Glutamatergic neuron (in vitro differentiated cells): Measurements from ENCODE around the gene GNG7. TPM values are rescaled to one million over a fixed set of nuclear protein-coding genes. Genes with fewer than 3 reads are reported as not detected.

Source experiments
- DNase-seq: peaks from one replicate; pipeline ENCODE4 v3.0.0; 2022
- H3K27ac Mint-ChIP-seq: one replicate; pipeline ENCODE4 v1.8.0; 2020; ENCODE audit warnings: mild to moderate bottlenecking, mixed read lengths, inconsistent platforms; ENCODE audit not compliant: unreplicated experiment
- H3K27me3 Mint-ChIP-seq: one replicate; pipeline ENCODE4 v1.8.0; 2020; ENCODE audit warnings: mild to moderate bottlenecking, moderate library complexity, mixed read lengths, inconsistent platforms; ENCODE audit not compliant: unreplicated experiment
- H3K36me3 Mint-ChIP-seq: one replicate; pipeline ENCODE4 v1.8.0; 2020; ENCODE audit warnings: mild to moderate bottlenecking, mixed read lengths, inconsistent platforms; ENCODE audit not compliant: unreplicated experiment
- H3K4me1 Mint-ChIP-seq: one replicate; pipeline ENCODE4 v1.8.0; 2020; ENCODE audit warnings: mild to moderate bottlenecking, low read depth, mixed read lengths, inconsistent platforms; ENCODE audit not compliant: unreplicated experiment
- H3K4me3 Mint-ChIP-seq: one replicate; pipeline ENCODE4 v1.8.0; 2020; ENCODE audit warnings: mild to moderate bottlenecking, mixed read lengths, inconsistent platforms; ENCODE audit not compliant: unreplicated experiment
- H3K9me3 Mint-ChIP-seq: one replicate; pipeline ENCODE4 v1.8.0; 2020; ENCODE audit warnings: mild to moderate bottlenecking, moderate library complexity, mixed read lengths, inconsistent platforms; ENCODE audit not compliant: unreplicated experiment
- CTCF ChIP-seq: fragments of 200-600 bp; sonication (generic); IDR thresholded peaks from one replicate; pipeline ENCODE4 v1.5.0; 2021; ENCODE audit not compliant: partially characterized antibody, unreplicated experiment
- total RNA-seq: library from RNA; stranded (reverse); fragmentation: NEBNext Ultra II Directional; extraction: Animal tissue kit (Norgen Biotek cat#: 25700); gene quantifications from one replicate; pipeline ENCODE4 v1.2.1, GENCODE V29; 2021; ENCODE audit not compliant: unreplicated experiment

Gene GNG7
- total RNA-seq, 1 donor from 2014 or later: 8.0 TPM

- Mint-ChIP-seq H3K36me3 (no peaks in the 10 kb centered on the region), H3K27ac (no peak overlapping the region), H3K9me3 (peaks cover 3% of the 10 kb centered on the region), H3K4me1 (no peaks in the 10 kb centered on the region), H3K27me3 (peaks cover 2% of the 10 kb centered on the region), H3K4me3 (no peak overlapping the region)
- TF ChIP-seq CTCF: peak; percentile 82
- peak; percentile 76 for DNase-seq
Observed at GRCh38 chr19:2636897-2637683, 65.4 kb downstream of the GNG7 start.

GRCh38 chr19:2636141-2636896, 66.2 kb downstream of the GNG7 start:
- H3K27me3 Mint-ChIP-seq: peaks cover 4% of the 10 kb centered on the region
- H3K4me3 Mint-ChIP-seq: no peak overlapping the region
- H3K9me3 Mint-ChIP-seq: peaks cover 3% of the 10 kb centered on the region
- no peaks in the 10 kb centered on the region for H3K4me1 Mint-ChIP-seq
- no peak for TF ChIP-seq CTCF
- no peak for DNase-seq
- H3K36me3 Mint-ChIP-seq: no peaks in the 10 kb centered on the region
- no peak overlapping the region for H3K27ac Mint-ChIP-seq

GRCh38 chr19:2634960-2635359, 67.5 kb downstream of the GNG7 start:
- Mint-ChIP-seq H3K9me3 (peaks cover 3% of the 10 kb centered on the region), H3K4me3 (no peak overlapping the region), H3K27me3 (peaks cover 4% of the 10 kb centered on the region), H3K27ac (no peak overlapping the region), H3K36me3 (no peaks in the 10 kb centered on the region), H3K4me1 (no peaks in the 10 kb centered on the region)
- TF ChIP-seq CTCF: no peak
- DNase-seq: no peak

GRCh38 chr19:2634228-2634951, 68.1 kb downstream of the GNG7 start:
- peaks cover 3% of the 10 kb centered on the region for H3K9me3 Mint-ChIP-seq
- TF ChIP-seq CTCF: no peak
- peak overlapping the region; percentile 12 for H3K27ac Mint-ChIP-seq
- H3K27me3 Mint-ChIP-seq: peaks cover 4% of the 10 kb centered on the region
- no peak for DNase-seq
- no peaks in the 10 kb centered on the region for H3K4me1 Mint-ChIP-seq
- no peaks in the 10 kb centered on the region for H3K36me3 Mint-ChIP-seq
- H3K4me3 Mint-ChIP-seq: peak overlapping the region; percentile 30

GRCh38 chr19:2633693-2634075, 68.8 kb downstream of the GNG7 start:
- Mint-ChIP-seq H3K4me3 (no peak overlapping the region), H3K4me1 (no peaks in the 10 kb centered on the region), H3K27me3 (peaks cover 2% of the 10 kb centered on the region), H3K27ac (no peak overlapping the region), H3K36me3 (no peaks in the 10 kb centered on the region), H3K9me3 (peaks cover 3% of the 10 kb centered on the region)
- no peak for TF ChIP-seq CTCF
- no peak for DNase-seq
